HCT116 (cell line): ENCODE results near the gene LAMB2. TPM values are rescaled to one million over a fixed set of nuclear protein-coding genes. Genes with fewer than 3 reads are reported as not detected.
A peak's percentile ranks its signal among the peaks of the same experiment; 100 is the strongest.

ENCODE experiments used
- ATAC-seq: fragments of 200-7000 bp; cut with Tn5 transposase; 2 replicates; pipeline ENCODE4 v1.9.1; 2020; ENCODE audit warnings: mild to moderate bottlenecking, moderate library complexity
- BruUV-seq: library from RNA; stranded (reverse); fragments of 400-500 nt; replicated peaks from 2 replicates; lab custom pipeline; 2021; lab: Mats Ljungman, UMichigan
- CTCF ChIA-PET: fragments of 300-600 bp; sonication (Branson Sonifier 250); formaldehyde crosslinking; loops from one replicate; lab custom pipeline; 2021; ENCODE audit warnings: antibody characterized with exemption; lab: Charles Lee
- POLR2A ChIA-PET: fragments of 300-600, 350-600 bp; sonication (Branson Sonifier 250); formaldehyde crosslinking; loops from one replicate; lab custom pipeline; 2021; ENCODE audit warnings: antibody characterized with exemption; lab: Charles Lee
- RAD21 ChIA-PET, 2 experiments: fragments of 300-600 bp; sonication (Branson Sonifier 250); formaldehyde crosslinking; loops; one replicate each; lab custom pipeline; 2023; ENCODE audit warnings: low total read pairs in 2 of 2; ENCODE audit not compliant: uncharacterized antibody in 2 of 2, unreplicated experiment in 2 of 2, low non-redundant PET in 1 of 2; lab: Charles Lee
- DNase-seq: peaks from one replicate; pipeline ENCODE4 v3.0.0-alpha.2; 2010; ENCODE audit warnings: low read depth, low spot score
- H2AFZ ChIP-seq: fragments of 200-600 bp; shearing (Covaris generic), sonication (generic); 2 replicates; pipeline ENCODE4 v1.6.1; 2017; ENCODE audit warnings: low read depth, mixed run types, mixed read lengths, antibody characterized with exemption, low read length; ENCODE audit not compliant: poor library complexity, severe bottlenecking
- H3K27ac ChIP-seq: 2 replicates; pipeline ENCODE4 v1.5.1; 2012; ENCODE audit warnings: low read depth, low read length
- H3K27me3 ChIP-seq: fragments of 200-600 bp; sonication (generic); 2 replicates; pipeline ENCODE4 v1.6.1; 2016; ENCODE audit warnings: mixed run types, low read length, mixed read lengths; ENCODE audit not compliant: insufficient read depth
- H3K36me3 ChIP-seq, 2 experiments: fragments of 200-500 bp in 1 of 2; fragments of 200-600 bp in 1 of 2; sonication (Bioruptor generic) in 1 of 2; sonication (generic) in 1 of 2; 2 replicates each; pipeline versions ENCODE4 v1.5.1 to v1.6.1; 2014 to 2016; ENCODE audit warnings: low read length in 2 of 2, inconsistent platforms in 1 of 2, mixed read lengths in 1 of 2, mixed run types in 1 of 2; ENCODE audit not compliant: insufficient read depth in 2 of 2, control insufficient read depth in 1 of 2
- H3K4me1 ChIP-seq, 2 experiments: fragments of 200-600 bp in 1 of 2; sonication (generic) in 1 of 2; 2 replicates each; pipeline versions ENCODE4 v1.5.1 to v1.6.1; 2012 to 2017; ENCODE audit warnings: low read length in 2 of 2, inconsistent platforms in 1 of 2, mild to moderate bottlenecking in 1 of 2, mixed read lengths in 1 of 2, mixed run types in 1 of 2, moderate library complexity in 1 of 2; ENCODE audit not compliant: insufficient read depth in 2 of 2, control insufficient read depth in 1 of 2
- H3K4me2 ChIP-seq: fragments of 200-600 bp; sonication (generic); 2 replicates; pipeline ENCODE4 v1.6.1; 2017; ENCODE audit warnings: mixed run types, low read length, mixed read lengths
- H3K4me3 ChIP-seq, 2 experiments: fragments of 200-600 bp in 1 of 2; sonication (generic) in 1 of 2; replicated peaks in 1 of 2; 2 replicates each; pipeline ENCODE4 v1.5.1; 2011 to 2016; ENCODE audit warnings: low read length in 2 of 2, control low read depth in 1 of 2, low read depth in 1 of 2, mild to moderate bottlenecking in 1 of 2, mixed read lengths in 1 of 2, mixed run types in 1 of 2
- H3K79me2 ChIP-seq: fragments of 200-600 bp; sonication (generic); 2 replicates; pipeline ENCODE4 v1.6.1; 2017; ENCODE audit warnings: mild to moderate bottlenecking, mixed run types, low read length, moderate library complexity, mixed read lengths; ENCODE audit not compliant: insufficient read depth
- H3K9ac ChIP-seq: fragments of 200-600 bp; sonication (generic); 2 replicates; pipeline ENCODE4 v1.6.1; 2016; ENCODE audit warnings: low read length, mixed read lengths
- H3K9me2 ChIP-seq: fragments of 200-600 bp; sonication (generic), shearing (Covaris generic); 2 replicates; pipeline ENCODE4 v1.6.1; 2017; ENCODE audit warnings: mixed run types, mild to moderate bottlenecking, moderate library complexity; ENCODE audit not compliant: insufficient read depth
- H3K9me3 ChIP-seq, 2 experiments: fragments of 200-500 bp in 1 of 2; fragments of 200-600 bp in 1 of 2; sonication (Bioruptor generic) in 1 of 2; sonication (generic) in 1 of 2; 2 replicates each; pipeline ENCODE4 v1.6.1; 2014 to 2017; ENCODE audit warnings: low read length in 2 of 2, mixed read lengths in 2 of 2, inconsistent platforms in 1 of 2, low read depth in 1 of 2, mild to moderate bottlenecking in 1 of 2, mixed run types in 1 of 2, moderate library complexity in 1 of 2; ENCODE audit not compliant: control insufficient read depth in 1 of 2, insufficient read depth in 1 of 2
- H4K20me1 ChIP-seq: fragments of 200-600 bp; sonication (generic), shearing (Covaris generic); 2 replicates; pipeline ENCODE4 v1.6.1; 2017; ENCODE audit warnings: mixed run types, mild to moderate bottlenecking, moderate library complexity; ENCODE audit not compliant: insufficient read depth
- CEBPB ChIP-seq: IDR thresholded peaks from 2 replicates; pipeline ENCODE4 v1.6.1; 2012; ENCODE audit warnings: low read depth
- CTCF ChIP-seq, 3 experiments: fragments of 200-600 bp in 1 of 3; sonication (generic) in 1 of 3; IDR thresholded peaks in 2 of 3; conservative IDR thresholded peaks in 1 of 3; 2 replicates each; pipeline ENCODE4 v1.5.1; 2012 to 2017; ENCODE audit warnings: low read depth in 2 of 3, low read length in 2 of 3, antibody characterized with exemption in 1 of 3, borderline replicate concordance in 1 of 3, control low read depth in 1 of 3, mild to moderate bottlenecking in 1 of 3, mixed read lengths in 1 of 3, mixed run types in 1 of 3, moderate library complexity in 1 of 3; ENCODE audit not compliant: insufficient read depth in 1 of 3
- ELF1 ChIP-seq: IDR thresholded peaks from 2 replicates; pipeline ENCODE4 v1.6.1; 2012; ENCODE audit warnings: low read depth, borderline replicate concordance
- FOSL1 ChIP-seq: IDR thresholded peaks from 2 replicates; pipeline ENCODE4 v1.6.1; 2012; ENCODE audit warnings: low read depth
- JUND ChIP-seq: IDR thresholded peaks from 2 replicates; pipeline ENCODE4 v1.6.1; 2012
- REST ChIP-seq: IDR thresholded peaks from 2 replicates; pipeline ENCODE4 v1.6.1; 2012; ENCODE audit warnings: low read depth
- SRF ChIP-seq: IDR thresholded peaks from 2 replicates; pipeline ENCODE4 v1.6.1; 2012; ENCODE audit warnings: low read depth
- ZBTB33 ChIP-seq: IDR thresholded peaks from 2 replicates; pipeline ENCODE4 v1.6.1; 2011; ENCODE audit warnings: mild to moderate bottlenecking, low read length, moderate library complexity; ENCODE audit not compliant: insufficient replicate concordance; ENCODE audit errors: extremely low read depth
- intact Hi-C: fragments of 100-400 bp; cut with micrococcal nuclease; formaldehyde crosslinking; loops from 2 replicates; pipeline ENCODE4 v1.10.0; 2022
- total RNA-seq: library from RNA; stranded (reverse); gene quantifications from one replicate; pipeline ENCODE4 v1.2.1, GENCODE V29; 2021; ENCODE audit not compliant: unreplicated experiment

Gene LAMB2
- total RNA-seq, 1 experiment from 2014 or later = 213 TPM

- ChIA-PET RAD21 (interaction anchor here in 1 of 2 experiments (1.2 kb wide), 1 partner anchor 89 kb away, joined by 4 read pairs; no protein-coding TSS in a partner anchor), CTCF (interaction anchor here (1.3 to 2.1 kb wide), 2 partner anchors 9 to 277 kb away, joined by 3 to 17 read pairs; no protein-coding TSS in a partner anchor), POLR2A (interaction anchor here (1.2 to 1.3 kb wide), 2 partner anchors 40 to 165 kb away, joined by 4 to 5 read pairs; partner anchors contain the start of genes LAMB2 and WDR6)
- no peak for TF ChIP-seq CEBPB
- no peak for TF ChIP-seq ZBTB33
- TF ChIP-seq ELF1 = no peak
- TF ChIP-seq FOSL1 = no peak
- TF ChIP-seq JUND = no peak
- no peak for TF ChIP-seq CTCF (IDR thresholded peaks at IDR 0.05 in 2 of 3, conservative IDR thresholded peaks at IDR 0.05 in 1 of 3; ENCODE audit: borderline replicate concordance in 1 of 3, insufficient read depth in 1 of 3, low read depth in 2 of 3, low read length in 2 of 3)
- TF ChIP-seq SRF = no peak
- no peak for TF ChIP-seq REST
- Histone ChIP-seq H4K20me1 (no peaks in the 10 kb centered on the region), H3K9me3 (no peaks in the 10 kb centered on the region), H3K9ac (peak overlapping the region; percentile 70), H3K79me2 (no peaks in the 10 kb centered on the region), H3K9me2 (no peaks in the 10 kb centered on the region), H3K4me2 (peak overlapping the region; percentile 99), H3K27me3 (no peaks in the 10 kb centered on the region), H3K27ac (peak overlapping the region; percentile 58; the same call in 1 of the 2 replicates), H2AFZ (no peak overlapping the region), H3K36me3 (no peaks in the 10 kb centered on the region), H3K4me1 (peaks cover 14 to 38% of the 10 kb centered on the region in 2 experiments; a peak in 3 of 4 replicates), H3K4me3 (peak overlapping the region; percentile 57 to 74)
- no peak for DNase-seq
- BruUV-seq = TSS peak; percentile 36
- intact Hi-C loops = loop anchor here (1.0 to 5.0 kb wide), 3 partner anchors 90 to 277 kb away; partner anchors contain the start of gene GPX1
- ATAC-seq = no peak
These were observed 39.1 kb upstream of the LAMB2 start for GRCh38 chr3:49171775-49172500.
